Lower leg skin (tissue), 4 donors: ENCODE data around the gene SERPINA3. TPM values are rescaled to one million over a fixed set of nuclear protein-coding genes. Genes with fewer than 3 reads are reported as not detected.

Experiments used
- DNase-seq, 2 donors: peaks; one replicate each; pipeline ENCODE4 v3.0.0-alpha.2; 2019; ENCODE audit warnings: low spot score in 2 of 2
- H3K4me3 ChIP-seq: fragments of 200-600 bp; sonication (generic); 2 replicates; pipeline ENCODE4 v1.5.1; 2017; ENCODE audit warnings: mild to moderate bottlenecking, low read depth; ENCODE audit not compliant: poor library complexity, severe bottlenecking
- POLR2A ChIP-seq, 2 donors: fragments of 450-650 bp; IDR thresholded peaks; one replicate each; pipeline ENCODE4 v1.6.1; 2016 to 2017; ENCODE audit warnings: antibody characterized with exemption in 2 of 2, mild to moderate bottlenecking in 1 of 2, moderate library complexity in 1 of 2
- WGBS, 2 donors: methylation state at CpG; one replicate each; pipeline ENCODE4 v1.1.5; 2018; 5-methylcytosine and 5-hydroxymethylcytosine counted together
- intact Hi-C: fragments of 100-400 bp; cut with DNase I; formaldehyde crosslinking; loops from one replicate; pipeline ENCODE4 v1.15.0; 2023; ENCODE audit warnings: low total_unique reads
- total RNA-seq, 4 donors: library from RNA; depleted of rRNA; stranded (reverse); fragments of >200 nt; gene quantifications; one replicate each; pipeline ENCODE4 v1.1.0, GENCODE V29; 2016
- TF ChIP-seq, protein P1 (sequence below), 3 donors: fragments of 450-650 bp; IDR thresholded peaks; one replicate each; pipeline ENCODE4 v1.5.1; 2016; ENCODE audit warnings: antibody characterized with exemption in 3 of 3, mild to moderate bottlenecking in 3 of 3, moderate library complexity in 2 of 3

Gene SERPINA3
- total RNA-seq, 4 donors from 2014 or later: 9.9 to 95.8 (median 25.7) TPM

DNA sequence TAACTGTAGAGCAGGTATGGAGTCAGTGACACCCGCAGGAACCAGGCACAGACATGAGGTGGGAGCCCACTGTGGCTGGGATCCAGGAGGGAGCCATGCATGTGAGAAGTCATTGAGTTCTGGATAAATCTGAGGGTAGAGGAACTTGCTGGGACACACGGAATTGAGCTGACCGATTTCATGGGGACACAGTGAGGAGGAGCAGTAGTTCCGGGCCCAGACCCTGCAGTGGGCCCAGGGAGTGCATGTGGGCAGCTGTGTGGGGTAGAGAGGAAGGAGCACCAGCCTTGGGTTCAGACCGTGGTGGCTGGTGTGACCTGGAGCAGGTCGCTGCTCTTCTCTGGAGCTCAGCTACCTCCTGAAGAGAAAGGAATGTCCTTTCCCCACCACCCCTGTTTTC lies 8.4 kb downstream of the SERPINA3 start:
- WGBS, 2 donors: 84 to 92% methylated on average over 6 of the region's 6 CpGs
- TF ChIP-seq POLR2A (IDR thresholded peaks at IDR 0.05): no peak
- TF ChIP-seq, protein P1, sequence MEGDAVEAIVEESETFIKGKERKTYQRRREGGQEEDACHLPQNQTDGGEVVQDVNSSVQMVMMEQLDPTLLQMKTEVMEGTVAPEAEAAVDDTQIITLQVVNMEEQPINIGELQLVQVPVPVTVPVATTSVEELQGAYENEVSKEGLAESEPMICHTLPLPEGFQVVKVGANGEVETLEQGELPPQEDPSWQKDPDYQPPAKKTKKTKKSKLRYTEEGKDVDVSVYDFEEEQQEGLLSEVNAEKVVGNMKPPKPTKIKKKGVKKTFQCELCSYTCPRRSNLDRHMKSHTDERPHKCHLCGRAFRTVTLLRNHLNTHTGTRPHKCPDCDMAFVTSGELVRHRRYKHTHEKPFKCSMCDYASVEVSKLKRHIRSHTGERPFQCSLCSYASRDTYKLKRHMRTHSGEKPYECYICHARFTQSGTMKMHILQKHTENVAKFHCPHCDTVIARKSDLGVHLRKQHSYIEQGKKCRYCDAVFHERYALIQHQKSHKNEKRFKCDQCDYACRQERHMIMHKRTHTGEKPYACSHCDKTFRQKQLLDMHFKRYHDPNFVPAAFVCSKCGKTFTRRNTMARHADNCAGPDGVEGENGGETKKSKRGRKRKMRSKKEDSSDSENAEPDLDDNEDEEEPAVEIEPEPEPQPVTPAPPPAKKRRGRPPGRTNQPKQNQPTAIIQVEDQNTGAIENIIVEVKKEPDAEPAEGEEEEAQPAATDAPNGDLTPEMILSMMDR (IDR thresholded peaks at IDR 0.05): no peak
- peak in 1 of 2 donors; percentile 29 for DNase-seq
- H3K4me3 ChIP-seq: no peak overlapping the region
- intact Hi-C loops: no loop called here

DNA sequence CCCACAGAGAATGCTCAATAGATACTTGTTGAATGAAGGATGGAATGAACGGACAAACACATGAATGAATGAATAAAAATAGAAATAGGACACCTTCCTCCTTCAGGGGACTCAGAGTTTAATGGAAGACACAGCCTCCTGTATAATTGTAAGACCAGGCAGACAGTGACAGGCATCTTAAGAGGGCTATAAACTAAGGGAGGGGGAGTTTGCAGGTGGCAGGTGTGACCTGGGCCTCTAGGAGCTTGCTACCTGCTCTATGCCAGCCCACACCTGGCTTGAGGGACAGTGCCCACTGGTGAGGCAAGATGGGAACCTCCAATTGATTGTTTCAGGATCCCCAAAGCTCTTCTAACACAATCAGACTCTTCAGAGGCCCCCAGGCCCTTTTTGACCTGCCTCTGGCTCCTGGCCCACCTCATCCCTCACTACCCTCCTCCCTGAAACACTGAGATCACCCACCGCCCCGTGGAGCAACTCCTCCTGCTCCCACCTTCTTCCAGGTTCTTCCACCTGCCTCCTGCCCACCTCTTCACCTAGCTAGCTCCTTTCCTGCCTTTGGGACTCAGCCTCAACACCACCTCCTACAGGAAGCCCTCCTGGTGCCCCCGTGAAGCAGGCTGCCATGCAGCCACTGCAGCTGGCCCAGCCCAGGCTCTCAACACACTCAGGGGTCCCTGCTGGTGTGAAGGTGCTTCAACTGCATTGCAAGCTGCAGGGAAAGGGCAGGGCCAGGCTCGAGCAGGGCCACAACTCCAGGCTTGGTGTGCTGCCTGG lies 9.4 kb downstream of the SERPINA3 start:
- DNase-seq: peak in 1 of 2 donors; percentile 70
- intact Hi-C loops: no loop called here
- no peak overlapping the region for H3K4me3 ChIP-seq
- TF ChIP-seq POLR2A (IDR thresholded peaks at IDR 0.05): no peak
- TF ChIP-seq, protein P1 (IDR thresholded peaks at IDR 0.05): no peak
- WGBS, 2 donors: 75% methylated on average over 5 of the region's 5 CpGs

DNA sequence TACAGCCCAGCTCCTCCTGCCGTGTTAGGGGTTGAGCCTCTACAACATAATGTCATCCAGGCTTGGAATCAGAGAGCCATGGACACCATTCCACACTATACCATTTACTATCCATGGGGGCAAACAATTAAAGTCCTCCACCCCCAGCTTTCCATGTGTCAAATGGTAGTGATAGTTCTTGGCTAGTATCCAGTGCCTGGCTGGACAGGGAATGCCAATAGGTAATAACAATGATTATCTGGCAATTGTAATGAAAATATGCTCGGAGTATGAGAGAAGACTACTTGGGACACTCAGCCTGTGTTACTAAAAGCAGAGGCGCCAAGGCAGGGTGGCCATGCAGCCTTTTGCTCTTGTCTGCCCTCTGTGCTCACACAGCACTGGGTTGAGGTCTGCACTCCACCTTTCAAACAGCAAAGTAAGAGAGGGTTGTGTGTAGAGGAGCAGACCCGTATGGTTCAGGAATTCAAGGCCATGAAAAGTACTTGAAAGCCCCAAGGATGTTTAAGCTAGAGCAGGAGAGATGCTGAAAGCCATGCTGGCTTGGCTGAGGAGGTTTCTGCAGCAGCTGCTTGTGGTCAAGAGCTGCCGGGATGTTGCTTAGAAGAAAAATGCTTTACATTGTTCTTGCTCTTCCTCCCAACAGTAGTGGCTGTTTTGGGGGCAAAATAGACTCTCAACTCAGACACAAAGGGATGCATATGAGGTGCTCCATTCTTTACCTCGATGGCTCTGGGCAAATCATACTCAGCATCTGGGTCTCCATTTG lies 10.6 kb downstream of the SERPINA3 start:
- TF ChIP-seq, protein P1 (IDR thresholded peaks at IDR 0.05): no peak
- no peak for TF ChIP-seq POLR2A (IDR thresholded peaks at IDR 0.05)
- no peak overlapping the region for H3K4me3 ChIP-seq
- 78 to 79% methylated on average over 6 of the region's 6 CpGs for WGBS, 2 donors
- DNase-seq: peak in 1 of 2 donors; percentile 52
- intact Hi-C loops: no loop called here

DNA sequence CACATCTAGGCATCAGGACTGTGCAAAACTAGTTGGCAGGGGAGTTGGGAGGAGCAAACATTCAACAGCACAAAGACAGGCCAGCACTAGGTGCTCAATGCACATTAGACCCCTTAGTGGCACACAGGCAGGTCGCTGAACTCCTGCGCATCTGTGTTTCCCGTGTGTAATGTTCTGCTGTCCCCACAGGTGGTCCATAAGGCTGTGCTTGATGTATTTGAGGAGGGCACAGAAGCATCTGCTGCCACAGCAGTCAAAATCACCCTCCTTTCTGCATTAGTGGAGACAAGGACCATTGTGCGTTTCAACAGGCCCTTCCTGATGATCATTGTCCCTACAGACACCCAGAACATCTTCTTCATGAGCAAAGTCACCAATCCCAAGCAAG lies 11.2 kb downstream of the SERPINA3 start:
- intact Hi-C loops: no loop called here
- TF ChIP-seq POLR2A (IDR thresholded peaks at IDR 0.05): no peak
- TF ChIP-seq, protein P1 (IDR thresholded peaks at IDR 0.05): no peak
- DNase-seq: peak in 1 of 2 donors; percentile 59
- WGBS, 2 donors: 91 to 96% methylated on average over 4 of the region's 4 CpGs
- no peak overlapping the region for H3K4me3 ChIP-seq

DNA sequence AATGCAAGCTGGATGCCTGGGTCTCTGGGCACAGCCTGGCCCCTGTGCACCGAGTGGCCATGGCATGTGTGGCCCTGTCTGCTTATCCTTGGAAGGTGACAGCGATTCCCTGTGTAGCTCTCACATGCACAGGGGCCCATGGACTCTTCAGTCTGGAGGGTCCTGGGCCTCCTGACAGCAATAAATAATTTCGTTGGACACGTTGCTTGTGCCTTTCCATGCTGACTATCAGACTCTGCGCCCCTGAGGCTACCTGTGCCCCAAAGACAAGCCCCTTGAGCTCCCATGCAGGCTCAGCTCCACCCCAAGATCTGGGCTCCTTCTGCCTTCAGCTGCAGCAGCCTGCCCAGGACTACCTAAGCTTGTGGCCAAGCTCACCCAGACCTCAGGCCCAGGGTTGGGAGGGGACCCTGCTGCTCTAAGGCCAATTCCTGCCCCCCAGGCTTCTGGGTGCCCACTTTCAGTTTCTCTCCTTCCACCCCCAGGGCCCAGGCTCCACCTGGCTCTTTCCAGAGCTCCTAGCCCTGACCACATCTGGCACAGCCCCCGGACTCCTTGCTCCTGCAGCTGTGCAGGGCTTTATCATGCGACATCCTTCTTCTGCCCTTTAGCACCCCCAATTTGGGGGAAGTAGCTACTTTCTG lies 11.8 kb downstream of the SERPINA3 start:
- TF ChIP-seq, protein P1 (IDR thresholded peaks at IDR 0.05): no peak
- TF ChIP-seq POLR2A (IDR thresholded peaks at IDR 0.05): no peak
- no peak overlapping the region for H3K4me3 ChIP-seq
- intact Hi-C loops: no loop called here
- peak in 1 of 2 donors; percentile 62 for DNase-seq
- WGBS, 2 donors: 79 to 89% methylated on average over 7 of the region's 7 CpGs
